Stomach (tissue), 9 donors: ENCODE measurements around the gene CALML4. TPM values are rescaled to one million over a fixed set of nuclear protein-coding genes. Genes with fewer than 3 reads are reported as not detected.

Source experiments
- DNase-seq, 2 donors: peaks; one replicate each; pipeline versions ENCODE4 v3.0.0 to v3.0.0-alpha.2; 2013 to 2019
- H3K27ac ChIP-seq, 5 donors: fragments of 200-600 bp in 4 of 5; sonication (generic) in 4 of 5; one replicate each; pipeline ENCODE4 v1.5.1; 2013 to 2019; ENCODE audit warnings: mild to moderate bottlenecking in 1 of 5, moderate library complexity in 1 of 5
- H3K27me3 ChIP-seq, 3 donors: fragments of 200-600 bp; sonication (generic); one replicate each; pipeline ENCODE4 v1.5.1; 2017 to 2019; ENCODE audit warnings: mixed run types in 1 of 3
- H3K36me3 ChIP-seq, 4 donors: fragments of 200-600 bp; sonication (generic); 1 replicate in 3 of 4; 2 replicates in 1 of 4; pipeline ENCODE4 v1.5.1; 2016 to 2019
- H3K4me1 ChIP-seq, 4 donors: fragments of 200-600 bp; sonication (generic); one replicate each; pipeline ENCODE4 v1.5.1; 2016 to 2019
- H3K4me3 ChIP-seq, 4 donors: fragments of 200-600 bp; sonication (generic) in 3 of 4; one replicate each; pipeline ENCODE4 v1.5.1; 2016 to 2019; ENCODE audit warnings: mild to moderate bottlenecking in 1 of 4
- H3K9me3 ChIP-seq, 4 donors: fragments of 200-600 bp; sonication (generic); one replicate each; pipeline ENCODE4 v1.5.1; 2016 to 2019
- EP300 ChIP-seq: sonication (generic); formaldehyde crosslinking; IDR thresholded peaks from one replicate; pipeline ENCODE4 v1.6.1; 2017; ENCODE audit warnings: antibody characterized with exemption
- POLR2A ChIP-seq, 4 donors: fragments of 450-650 bp; IDR thresholded peaks; one replicate each; pipeline ENCODE4 v1.6.1; 2016; ENCODE audit warnings: antibody characterized with exemption in 4 of 4, control low read depth in 2 of 4, mild to moderate bottlenecking in 1 of 4, moderate library complexity in 1 of 4
- POLR2AphosphoS5 ChIP-seq, 3 donors: sonication (generic); formaldehyde crosslinking; IDR thresholded peaks; one replicate each; pipeline ENCODE4 v1.6.1; 2016; ENCODE audit warnings: antibody characterized with exemption in 3 of 3
- WGBS, 5 donors: extraction: QIAGEN DNeasy Blood & Tissue Kit in 3 of 5; methylation state at CpG; one replicate each; pipeline versions ENCODE4 v1.1.5 to v1.1.7; 2013 to 2018; 5-methylcytosine and 5-hydroxymethylcytosine counted together
- intact Hi-C: fragments of 100-400 bp; cut with DNase I; formaldehyde crosslinking; loops from one replicate; pipeline ENCODE4 v1.15.1; 2023; ENCODE audit warnings: low total_unique reads
- polyA plus RNA-seq, 3 donors: library from polyadenylated mRNA; stranded (reverse); fragments of 200-250 nt; gene quantifications; one replicate each; pipeline ENCODE4 v1.2.3, GENCODE V29; 2013
- total RNA-seq, 5 donors: library from RNA; depleted of rRNA; stranded (reverse); fragments of >200 nt; gene quantifications; one replicate each; pipeline versions ENCODE4 v1.1.0 to v1.2.3, GENCODE V29; 2014 to 2016
- TF ChIP-seq, protein P1 (sequence below), 7 experiments: fragments of 450-650 bp in 4 of 7; fragments of 200-600 bp in 3 of 7; sonication (generic) in 3 of 7; IDR thresholded peaks; one replicate each; pipeline ENCODE4 v1.5.1; 2016 to 2019; ENCODE audit warnings: antibody characterized with exemption in 7 of 7, control low read depth in 2 of 7, mild to moderate bottlenecking in 1 of 7
- donor health status: healthy with polysubstance abuse.
- donor health status: Bipolar disorder and iron deficiency.
- donor health status: healthy.

CALML4 gene
- total and polyA plus RNA-seq, 8 donors, result 7.6 to 24.3 (median 13.3) TPM

DNA sequence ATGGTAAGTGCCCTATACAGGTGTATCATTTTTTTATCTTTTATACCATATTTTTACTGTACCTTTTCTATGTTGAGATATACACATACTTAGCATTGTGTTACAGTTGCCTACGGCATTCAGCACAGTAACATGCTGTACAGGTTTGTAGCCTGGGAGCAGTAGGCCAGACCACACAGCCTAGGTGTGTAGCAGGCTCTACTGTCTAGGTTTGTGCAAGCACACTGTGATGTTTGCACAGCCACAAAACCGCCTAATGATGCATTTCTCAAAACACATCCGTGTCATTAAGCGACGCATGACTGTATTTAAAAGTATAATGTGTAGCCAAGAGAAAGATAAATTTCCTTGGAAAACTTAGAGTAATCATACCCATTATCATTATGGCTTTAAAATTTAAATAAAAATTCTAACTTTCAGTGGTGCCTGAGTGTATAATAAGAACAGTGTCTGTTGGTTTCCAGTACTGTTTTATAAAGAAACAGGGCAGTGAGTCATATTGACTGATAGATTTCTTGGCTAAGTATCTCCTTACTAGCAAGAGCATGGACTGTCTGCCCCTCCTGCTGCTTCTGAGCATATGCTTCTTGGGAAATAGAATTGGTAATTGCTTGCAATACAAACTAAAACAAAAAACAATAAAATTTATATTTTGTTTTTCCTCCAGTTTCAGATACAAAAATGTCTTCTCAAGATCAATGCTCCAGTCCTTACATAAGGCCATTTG is 18.3 kb downstream of the CALML4 start:
- Histone ChIP-seq H3K27me3 (no peaks in the 10 kb centered on the region), H3K4me1 (peaks cover 6 to 43% (median 19%) of the 10 kb centered on the region in 4 donors), H3K36me3 (peaks cover 5 to 88% (median 65%) of the 10 kb centered on the region in 4 donors), H3K27ac (peak overlapping the region in 4 of 5 donors; percentile 47 to 75 (median 73)), H3K4me3 (no peak overlapping the region), H3K9me3 (no peaks in the 10 kb centered on the region)
- intact Hi-C loops, result no loop called here
- 53 to 88% (median 78%) methylated on average over 5 of the region's 5 CpGs for WGBS, 5 donors
- no peak for TF ChIP-seq POLR2AphosphoS5 (IDR thresholded peaks at IDR 0.05)
- TF ChIP-seq, protein P1, sequence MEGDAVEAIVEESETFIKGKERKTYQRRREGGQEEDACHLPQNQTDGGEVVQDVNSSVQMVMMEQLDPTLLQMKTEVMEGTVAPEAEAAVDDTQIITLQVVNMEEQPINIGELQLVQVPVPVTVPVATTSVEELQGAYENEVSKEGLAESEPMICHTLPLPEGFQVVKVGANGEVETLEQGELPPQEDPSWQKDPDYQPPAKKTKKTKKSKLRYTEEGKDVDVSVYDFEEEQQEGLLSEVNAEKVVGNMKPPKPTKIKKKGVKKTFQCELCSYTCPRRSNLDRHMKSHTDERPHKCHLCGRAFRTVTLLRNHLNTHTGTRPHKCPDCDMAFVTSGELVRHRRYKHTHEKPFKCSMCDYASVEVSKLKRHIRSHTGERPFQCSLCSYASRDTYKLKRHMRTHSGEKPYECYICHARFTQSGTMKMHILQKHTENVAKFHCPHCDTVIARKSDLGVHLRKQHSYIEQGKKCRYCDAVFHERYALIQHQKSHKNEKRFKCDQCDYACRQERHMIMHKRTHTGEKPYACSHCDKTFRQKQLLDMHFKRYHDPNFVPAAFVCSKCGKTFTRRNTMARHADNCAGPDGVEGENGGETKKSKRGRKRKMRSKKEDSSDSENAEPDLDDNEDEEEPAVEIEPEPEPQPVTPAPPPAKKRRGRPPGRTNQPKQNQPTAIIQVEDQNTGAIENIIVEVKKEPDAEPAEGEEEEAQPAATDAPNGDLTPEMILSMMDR (IDR thresholded peaks at IDR 0.05), result no peak
- TF ChIP-seq POLR2A (IDR thresholded peaks at IDR 0.05), result no peak
- TF ChIP-seq EP300, result no peak
- DNase-seq, result no peak

DNA sequence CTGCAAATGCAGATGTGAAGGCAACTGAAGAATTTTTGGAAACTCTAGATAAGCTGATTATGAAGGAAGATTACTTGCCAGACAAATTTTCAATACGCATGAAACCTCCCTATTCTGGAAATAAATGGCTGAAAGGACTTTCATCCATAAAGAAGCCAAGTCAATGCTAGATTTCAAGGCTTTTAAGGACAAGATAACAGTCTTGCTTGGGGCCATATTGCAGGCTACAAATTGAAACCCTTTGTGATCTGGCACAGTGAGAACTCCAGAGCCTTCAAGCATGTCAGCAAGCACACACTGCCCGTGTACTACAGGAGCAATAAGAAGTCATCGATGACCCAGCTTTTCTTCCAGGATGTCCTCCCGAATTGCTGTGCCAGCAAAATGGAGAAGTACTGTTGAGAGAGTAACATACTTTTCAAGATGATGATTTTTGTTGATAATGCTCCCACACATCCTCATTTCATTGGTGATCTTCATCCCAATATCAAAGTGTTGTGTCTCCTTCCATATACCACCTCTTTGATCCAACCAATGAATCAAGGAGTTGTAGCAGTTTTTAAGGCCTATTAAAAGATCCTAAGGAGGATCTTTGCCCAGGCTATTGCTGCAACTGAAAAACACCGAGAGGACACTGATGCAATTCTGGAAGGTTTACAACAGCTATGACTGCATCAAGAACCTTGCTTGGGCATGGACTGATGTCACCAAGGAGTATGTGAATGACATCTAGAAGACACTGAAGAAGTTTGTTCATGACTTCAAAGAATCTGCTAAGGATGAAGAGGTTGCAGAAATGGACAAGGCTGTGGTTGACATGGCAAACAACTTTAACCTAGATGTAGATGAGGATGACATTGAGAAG is 20.3 kb downstream of the CALML4 start:
- H3K27me3 ChIP-seq, result no peaks in the 10 kb centered on the region
- 89 to 94% (median 91%) methylated on average over 5 of the region's 5 CpGs for WGBS, 5 donors
- peaks cover 14 to 91% (median 76%) of the 10 kb centered on the region in 4 donors for H3K36me3 ChIP-seq
- peaks cover 6 to 36% (median 19%) of the 10 kb centered on the region in 4 donors for H3K4me1 ChIP-seq
- DNase-seq, result no peak
- intact Hi-C loops, result no loop called here
- TF ChIP-seq EP300, result no peak
- no peak for TF ChIP-seq POLR2AphosphoS5 (IDR thresholded peaks at IDR 0.05)
- TF ChIP-seq POLR2A (IDR thresholded peaks at IDR 0.05), result no peak
- TF ChIP-seq, protein P1 (IDR thresholded peaks at IDR 0.05), result no peak
- H3K4me3 ChIP-seq, result no peak overlapping the region
- H3K9me3 ChIP-seq, result no peaks in the 10 kb centered on the region
- H3K27ac ChIP-seq, result no peak overlapping the region

DNA sequence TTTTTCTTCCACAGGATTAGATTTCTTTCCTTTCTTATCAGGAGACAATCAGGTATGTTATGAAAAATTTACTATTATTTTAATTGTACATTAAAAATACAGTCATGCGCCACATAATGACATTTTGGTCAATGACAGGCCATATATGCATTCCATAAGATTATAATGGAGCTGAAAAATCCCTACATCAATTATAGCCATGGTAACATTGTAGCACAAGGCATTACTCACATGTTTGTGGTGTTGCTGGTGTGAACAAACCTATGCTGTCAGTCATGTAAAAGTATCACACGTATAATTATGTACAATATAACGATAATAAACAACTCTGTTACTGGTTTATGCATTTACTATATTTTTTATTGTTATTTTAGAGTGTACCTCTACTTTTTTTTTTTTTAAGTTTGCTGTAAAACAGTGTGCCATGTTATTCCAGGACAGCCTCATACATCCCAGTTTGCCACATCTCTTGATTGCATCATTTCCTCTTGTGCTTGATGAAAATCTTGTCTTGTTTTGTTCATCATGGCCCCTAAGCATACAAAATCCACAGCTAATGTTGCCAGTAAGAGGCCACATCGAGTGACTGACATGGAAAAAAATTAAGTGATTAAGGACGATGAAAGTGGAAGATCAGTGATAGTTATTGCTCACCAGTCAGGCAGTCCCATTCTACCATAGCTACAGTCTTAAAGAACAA is 21.4 kb downstream of the CALML4 start:
- Histone ChIP-seq H3K36me3 (peaks cover 14 to 92% (median 79%) of the 10 kb centered on the region in 4 donors), H3K9me3 (no peaks in the 10 kb centered on the region), H3K27ac (no peak overlapping the region), H3K27me3 (no peaks in the 10 kb centered on the region), H3K4me1 (peaks cover 6 to 35% (median 17%) of the 10 kb centered on the region in 4 donors), H3K4me3 (no peak overlapping the region)
- intact Hi-C loops, result no loop called here
- WGBS, 5 donors, result 88 to 92% (median 91%) methylated on average over 5 of the region's 5 CpGs
- TF ChIP-seq, protein P1 (IDR thresholded peaks at IDR 0.05), result no peak
- TF ChIP-seq EP300, result no peak
- no peak for TF ChIP-seq POLR2AphosphoS5 (IDR thresholded peaks at IDR 0.05)
- no peak for DNase-seq

DNA sequence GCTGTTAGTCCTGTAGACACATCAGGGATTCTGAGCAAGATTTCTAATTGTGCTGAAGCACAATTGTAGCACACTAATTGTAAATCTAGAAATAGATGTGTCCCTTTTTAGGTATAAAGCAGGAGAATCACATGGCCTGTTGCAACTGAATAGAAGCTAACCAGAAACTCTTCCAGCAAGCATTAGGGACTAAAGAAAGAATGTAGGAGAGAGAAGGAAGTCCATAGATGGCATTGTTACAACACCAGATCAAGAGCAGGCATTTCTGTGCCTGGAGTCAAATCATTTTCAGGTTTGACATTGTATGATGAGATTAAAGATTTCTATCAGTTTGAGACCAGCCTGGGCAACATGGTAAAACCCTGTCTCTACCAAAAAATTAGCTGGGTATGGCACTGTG is 27.4 kb downstream of the CALML4 start:
- H3K27ac ChIP-seq, result peak overlapping the region in 3 of 5 donors; percentile 0 to 69 (median 21)
- TF ChIP-seq POLR2A (IDR thresholded peaks at IDR 0.05) (no peak), POLR2AphosphoS5 (IDR thresholded peaks at IDR 0.05) (no peak), EP300 (no peak)
- TF ChIP-seq, protein P1 (IDR thresholded peaks at IDR 0.05), result no peak
- H3K4me3 ChIP-seq, result no peak overlapping the region
- peaks cover 0 to 20% (median 4%) of the 10 kb centered on the region in 4 donors for H3K4me1 ChIP-seq
- DNase-seq, result no peak
- intact Hi-C loops, result no loop called here
- H3K9me3 ChIP-seq, result no peaks in the 10 kb centered on the region
- peaks cover 16 to 89% (median 82%) of the 10 kb centered on the region in 4 donors for H3K36me3 ChIP-seq
- H3K27me3 ChIP-seq, result no peaks in the 10 kb centered on the region
